Body of pancreas (tissue), 4 donors: ENCODE measurements around the gene RABEPK.

ENCODE experiments used
- POLR2A ChIP-seq, 3 donors: fragments of 450-650 bp; IDR thresholded peaks; one replicate each; pipeline ENCODE4 v1.6.1; 2016; ENCODE audit warnings: antibody characterized with exemption in 3 of 3, mild to moderate bottlenecking in 2 of 3
- TF ChIP-seq, protein P1 (sequence below), 7 experiments: fragments of 450-650 bp in 4 of 7; fragments of 200-600 bp in 3 of 7; sonication (generic) in 3 of 7; IDR thresholded peaks; one replicate each; pipeline ENCODE4 v1.5.1; 2016 to 2019; ENCODE audit warnings: antibody characterized with exemption in 7 of 7

- no peak for TF ChIP-seq POLR2A (IDR thresholded peaks at IDR 0.05)
- TF ChIP-seq, protein P1, sequence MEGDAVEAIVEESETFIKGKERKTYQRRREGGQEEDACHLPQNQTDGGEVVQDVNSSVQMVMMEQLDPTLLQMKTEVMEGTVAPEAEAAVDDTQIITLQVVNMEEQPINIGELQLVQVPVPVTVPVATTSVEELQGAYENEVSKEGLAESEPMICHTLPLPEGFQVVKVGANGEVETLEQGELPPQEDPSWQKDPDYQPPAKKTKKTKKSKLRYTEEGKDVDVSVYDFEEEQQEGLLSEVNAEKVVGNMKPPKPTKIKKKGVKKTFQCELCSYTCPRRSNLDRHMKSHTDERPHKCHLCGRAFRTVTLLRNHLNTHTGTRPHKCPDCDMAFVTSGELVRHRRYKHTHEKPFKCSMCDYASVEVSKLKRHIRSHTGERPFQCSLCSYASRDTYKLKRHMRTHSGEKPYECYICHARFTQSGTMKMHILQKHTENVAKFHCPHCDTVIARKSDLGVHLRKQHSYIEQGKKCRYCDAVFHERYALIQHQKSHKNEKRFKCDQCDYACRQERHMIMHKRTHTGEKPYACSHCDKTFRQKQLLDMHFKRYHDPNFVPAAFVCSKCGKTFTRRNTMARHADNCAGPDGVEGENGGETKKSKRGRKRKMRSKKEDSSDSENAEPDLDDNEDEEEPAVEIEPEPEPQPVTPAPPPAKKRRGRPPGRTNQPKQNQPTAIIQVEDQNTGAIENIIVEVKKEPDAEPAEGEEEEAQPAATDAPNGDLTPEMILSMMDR (IDR thresholded peaks at IDR 0.05) = no peak
These were observed 35.6 kb downstream of the RABEPK start for GRCh38 chr9:125235804-125236519.
